Measurements from ENCODE around the gene AARS2.

The AARS2 gene

DNA sequence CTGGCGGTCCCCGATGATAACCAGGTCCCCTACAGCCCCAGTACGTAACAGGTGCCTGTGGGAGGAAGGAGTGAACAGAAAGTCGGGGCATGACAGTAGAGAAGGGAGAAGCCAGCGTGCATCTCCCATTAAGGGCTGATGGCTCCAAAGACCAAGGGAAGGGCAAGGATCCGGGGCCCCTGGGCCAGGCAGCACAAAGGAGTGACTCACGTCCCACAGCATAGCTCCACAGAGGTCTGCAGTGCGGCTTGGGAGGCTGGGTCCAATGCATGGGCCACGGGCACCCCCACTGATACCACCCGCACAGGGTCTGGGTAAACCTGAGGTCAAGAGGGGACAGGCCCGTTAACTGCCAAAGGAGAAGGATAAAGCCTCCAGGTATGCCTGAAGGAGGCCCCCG, 10.3 kb downstream of the AARS2 start:
- no peak overlapping the region for H3K4me3 ChIP-seq (ENCODE audit: insufficient read depth, low read depth, low read length)
- no peaks in the 10 kb centered on the region for H3K9me3 ChIP-seq (ENCODE audit: control insufficient read depth, low read length)
- H3K27ac ChIP-seq (ENCODE audit: insufficient read depth, low read depth, low read length, poor library complexity, severe bottlenecking) = no peak overlapping the region
- no peaks in the 10 kb centered on the region for H3K4me1 ChIP-seq (ENCODE audit: control insufficient read depth, insufficient read depth, low read length)
- peaks cover 51% of the 10 kb centered on the region for H3K36me3 ChIP-seq (ENCODE audit: control insufficient read depth, insufficient read depth, low read length)
- peaks cover 6% of the 10 kb centered on the region for H3K27me3 ChIP-seq (ENCODE audit: control insufficient read depth, insufficient read depth, low read length, poor library complexity, severe bottlenecking)
- WGBS, 2 experiments = 89% methylated on average over 12 of the region's 12 CpGs

GRCh38 chr6:44301782-44302564, 11.2 kb downstream of the AARS2 start:
- peaks cover 46% of the 10 kb centered on the region for H3K36me3 ChIP-seq (ENCODE audit: control insufficient read depth, insufficient read depth, low read length)
- WGBS, 2 experiments = 95 to 97% methylated on average over 14 of the region's 14 CpGs
- no peak overlapping the region for H3K27ac ChIP-seq (ENCODE audit: insufficient read depth, low read depth, low read length, poor library complexity, severe bottlenecking)
- peaks cover 2% of the 10 kb centered on the region for H3K4me1 ChIP-seq (ENCODE audit: control insufficient read depth, insufficient read depth, low read length)
- H3K9me3 ChIP-seq (ENCODE audit: control insufficient read depth, low read length) = no peaks in the 10 kb centered on the region
- H3K4me3 ChIP-seq (ENCODE audit: insufficient read depth, low read depth, low read length) = no peak overlapping the region
- peaks cover 15% of the 10 kb centered on the region for H3K27me3 ChIP-seq (ENCODE audit: control insufficient read depth, insufficient read depth, low read length, poor library complexity, severe bottlenecking)

DNA sequence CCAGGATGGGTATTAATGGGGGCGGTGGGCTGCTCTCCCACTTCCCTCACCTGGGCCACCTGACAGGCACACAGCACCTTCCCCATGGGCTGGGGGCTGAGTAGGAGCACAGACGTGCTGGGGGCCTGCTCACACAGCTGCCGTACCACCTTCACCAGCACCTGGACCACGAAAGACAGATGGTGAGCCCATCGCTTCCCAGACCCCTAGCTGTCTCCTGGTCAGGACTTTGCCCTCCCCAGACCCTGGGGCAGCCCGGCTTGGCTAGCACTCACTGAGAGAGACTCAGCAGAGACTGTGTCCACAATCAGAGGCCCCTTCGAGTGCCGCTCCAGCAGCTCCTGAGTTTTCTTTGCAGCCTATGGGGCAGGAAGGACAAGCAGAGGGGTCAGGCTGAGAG, 12.0 kb downstream of the AARS2 start:
- peaks cover 23% of the 10 kb centered on the region for H3K27me3 ChIP-seq (ENCODE audit: control insufficient read depth, insufficient read depth, low read length, poor library complexity, severe bottlenecking)
- H3K4me1 ChIP-seq (ENCODE audit: control insufficient read depth, insufficient read depth, low read length) = peaks cover 6% of the 10 kb centered on the region
- H3K4me3 ChIP-seq (ENCODE audit: insufficient read depth, low read depth, low read length) = no peak overlapping the region
- H3K27ac ChIP-seq (ENCODE audit: insufficient read depth, low read depth, low read length, poor library complexity, severe bottlenecking) = no peak overlapping the region
- peaks cover 43% of the 10 kb centered on the region for H3K36me3 ChIP-seq (ENCODE audit: control insufficient read depth, insufficient read depth, low read length)
- WGBS, 2 experiments = 94 to 95% methylated on average over 8 of the region's 8 CpGs
- H3K9me3 ChIP-seq (ENCODE audit: control insufficient read depth, low read length) = no peaks in the 10 kb centered on the region

- Histone ChIP-seq H3K4me3 (ENCODE audit: insufficient read depth, low read depth, low read length) (no peak overlapping the region), H3K4me1 (ENCODE audit: control insufficient read depth, insufficient read depth, low read length) (peaks cover 6% of the 10 kb centered on the region), H3K9me3 (ENCODE audit: control insufficient read depth, low read length) (no peaks in the 10 kb centered on the region), H3K36me3 (ENCODE audit: control insufficient read depth, insufficient read depth, low read length) (peaks cover 42% of the 10 kb centered on the region), H3K27ac (ENCODE audit: insufficient read depth, low read depth, low read length, poor library complexity, severe bottlenecking) (no peak overlapping the region), H3K27me3 (ENCODE audit: control insufficient read depth, insufficient read depth, low read length, poor library complexity, severe bottlenecking) (peaks cover 31% of the 10 kb centered on the region)
- 81 to 82% methylated on average over 7 of the region's 7 CpGs for WGBS, 2 experiments
Measured at GRCh38 chr6:44300292-44300823, 12.8 kb downstream of the AARS2 start.

- Histone ChIP-seq H3K36me3 (ENCODE audit: control insufficient read depth, insufficient read depth, low read length) (peaks cover 29% of the 10 kb centered on the region), H3K27me3 (ENCODE audit: control insufficient read depth, insufficient read depth, low read length, poor library complexity, severe bottlenecking) (peaks cover 38% of the 10 kb centered on the region), H3K9me3 (ENCODE audit: control insufficient read depth, low read length) (no peaks in the 10 kb centered on the region), H3K27ac (ENCODE audit: insufficient read depth, low read depth, low read length, poor library complexity, severe bottlenecking) (no peak overlapping the region), H3K4me3 (ENCODE audit: insufficient read depth, low read depth, low read length) (no peak overlapping the region), H3K4me1 (ENCODE audit: control insufficient read depth, insufficient read depth, low read length) (peaks cover 6% of the 10 kb centered on the region)
- WGBS, 2 experiments = 88 to 89% methylated on average over 3 of the region's 3 CpGs
Measured at GRCh38 chr6:44298864-44299263, 14.3 kb downstream of the AARS2 start.

GRCh38 chr6:44298055-44298803, 14.9 kb downstream of the AARS2 start:
- Histone ChIP-seq H3K27me3 (ENCODE audit: control insufficient read depth, insufficient read depth, low read length, poor library complexity, severe bottlenecking) (peaks cover 38% of the 10 kb centered on the region), H3K9me3 (ENCODE audit: control insufficient read depth, low read length) (no peaks in the 10 kb centered on the region), H3K4me1 (ENCODE audit: control insufficient read depth, insufficient read depth, low read length) (peaks cover 6% of the 10 kb centered on the region), H3K27ac (ENCODE audit: insufficient read depth, low read depth, low read length, poor library complexity, severe bottlenecking) (no peak overlapping the region), H3K36me3 (ENCODE audit: control insufficient read depth, insufficient read depth, low read length) (peaks cover 27% of the 10 kb centered on the region), H3K4me3 (ENCODE audit: insufficient read depth, low read depth, low read length) (peak overlapping the region; percentile 57)
- WGBS, 2 experiments = 53 to 57% methylated on average over 20 of the region's 20 CpGs

- H3K27ac ChIP-seq (ENCODE audit: insufficient read depth, low read depth, low read length, poor library complexity, severe bottlenecking) = no peak overlapping the region
- H3K4me3 ChIP-seq (ENCODE audit: insufficient read depth, low read depth, low read length) = peak overlapping the region; percentile 57
- H3K9me3 ChIP-seq (ENCODE audit: control insufficient read depth, low read length) = no peaks in the 10 kb centered on the region
- 1% methylated on average over 86 of the region's 86 CpGs for WGBS, 2 experiments
- peaks cover 43% of the 10 kb centered on the region for H3K27me3 ChIP-seq (ENCODE audit: control insufficient read depth, insufficient read depth, low read length, poor library complexity, severe bottlenecking)
- peaks cover 6% of the 10 kb centered on the region for H3K4me1 ChIP-seq (ENCODE audit: control insufficient read depth, insufficient read depth, low read length)
- H3K36me3 ChIP-seq (ENCODE audit: control insufficient read depth, insufficient read depth, low read length) = peaks cover 19% of the 10 kb centered on the region
Measured at GRCh38 chr6:44297063-44298038, 15.8 kb downstream of the AARS2 start.

DNA sequence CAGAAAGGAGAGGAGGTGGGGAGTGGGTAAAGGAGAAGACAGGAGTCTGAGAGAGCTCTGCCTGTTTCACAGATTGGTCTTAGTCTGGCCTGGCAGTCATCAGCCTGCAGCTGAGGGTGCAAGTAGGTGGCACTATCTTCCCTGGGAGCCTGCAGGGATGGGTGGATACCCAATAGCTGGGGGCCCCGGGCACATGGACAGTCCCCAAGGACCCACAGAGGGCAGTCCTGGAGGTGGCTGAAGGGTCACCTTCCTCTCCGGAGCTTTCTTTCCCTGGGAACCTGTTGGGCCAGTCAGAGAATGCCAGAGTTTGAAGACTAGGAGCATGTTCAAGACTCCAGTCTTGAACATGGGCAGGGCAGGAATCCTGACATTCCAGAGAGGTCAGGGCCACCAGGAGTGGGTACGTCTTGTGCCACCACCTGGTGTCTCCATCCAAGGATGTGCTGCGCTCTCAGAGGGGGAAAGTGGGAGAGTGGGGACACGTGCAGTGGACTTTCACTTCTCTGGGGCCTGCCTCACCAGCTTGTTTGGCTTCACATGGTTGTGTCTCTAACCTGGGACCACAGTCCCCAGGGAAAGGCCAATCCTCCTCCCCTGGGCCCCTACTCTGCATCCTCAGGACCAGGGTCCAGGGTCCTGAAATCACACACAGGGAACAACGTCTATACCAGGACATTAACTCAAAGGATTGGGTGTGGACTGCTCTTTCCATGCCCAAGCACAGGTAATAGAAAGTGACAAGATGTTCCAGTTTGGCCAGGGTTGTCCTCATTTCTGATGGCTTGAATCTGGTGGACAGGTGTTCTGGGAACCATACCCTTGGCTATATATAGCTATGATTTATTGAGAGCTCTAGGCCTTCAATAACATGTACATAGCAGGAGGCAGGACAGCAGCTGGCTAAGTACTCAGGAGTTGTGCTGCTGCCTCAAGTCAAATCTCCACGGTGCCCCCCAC, 18.0 kb downstream of the AARS2 start:
- H3K27ac ChIP-seq (ENCODE audit: insufficient read depth, low read depth, low read length, poor library complexity, severe bottlenecking) = no peak overlapping the region
- WGBS, 2 experiments = 82 to 85% methylated on average over 7 of the region's 7 CpGs
- H3K4me1 ChIP-seq (ENCODE audit: control insufficient read depth, insufficient read depth, low read length) = peaks cover 6% of the 10 kb centered on the region
- H3K4me3 ChIP-seq (ENCODE audit: insufficient read depth, low read depth, low read length) = no peak overlapping the region
- H3K9me3 ChIP-seq (ENCODE audit: control insufficient read depth, low read length) = no peaks in the 10 kb centered on the region
- peaks cover 64% of the 10 kb centered on the region for H3K27me3 ChIP-seq (ENCODE audit: control insufficient read depth, insufficient read depth, low read length, poor library complexity, severe bottlenecking)
- H3K36me3 ChIP-seq (ENCODE audit: control insufficient read depth, insufficient read depth, low read length) = peaks cover under 1% of the 10 kb centered on the region
